HuH-7.5 (cell line): ENCODE data around the gene PGGHG.
"Not testable (repeated sequence)": the region's sequence is repeated elsewhere in the genome, so short reads cannot be mapped to it uniquely, and the experiment has no call there.

Experiments
- DNase-seq: peaks from one replicate; pipeline ENCODE4 v3.0.0; 2011; ENCODE audit warnings: low spot score

The PGGHG gene

DNA sequence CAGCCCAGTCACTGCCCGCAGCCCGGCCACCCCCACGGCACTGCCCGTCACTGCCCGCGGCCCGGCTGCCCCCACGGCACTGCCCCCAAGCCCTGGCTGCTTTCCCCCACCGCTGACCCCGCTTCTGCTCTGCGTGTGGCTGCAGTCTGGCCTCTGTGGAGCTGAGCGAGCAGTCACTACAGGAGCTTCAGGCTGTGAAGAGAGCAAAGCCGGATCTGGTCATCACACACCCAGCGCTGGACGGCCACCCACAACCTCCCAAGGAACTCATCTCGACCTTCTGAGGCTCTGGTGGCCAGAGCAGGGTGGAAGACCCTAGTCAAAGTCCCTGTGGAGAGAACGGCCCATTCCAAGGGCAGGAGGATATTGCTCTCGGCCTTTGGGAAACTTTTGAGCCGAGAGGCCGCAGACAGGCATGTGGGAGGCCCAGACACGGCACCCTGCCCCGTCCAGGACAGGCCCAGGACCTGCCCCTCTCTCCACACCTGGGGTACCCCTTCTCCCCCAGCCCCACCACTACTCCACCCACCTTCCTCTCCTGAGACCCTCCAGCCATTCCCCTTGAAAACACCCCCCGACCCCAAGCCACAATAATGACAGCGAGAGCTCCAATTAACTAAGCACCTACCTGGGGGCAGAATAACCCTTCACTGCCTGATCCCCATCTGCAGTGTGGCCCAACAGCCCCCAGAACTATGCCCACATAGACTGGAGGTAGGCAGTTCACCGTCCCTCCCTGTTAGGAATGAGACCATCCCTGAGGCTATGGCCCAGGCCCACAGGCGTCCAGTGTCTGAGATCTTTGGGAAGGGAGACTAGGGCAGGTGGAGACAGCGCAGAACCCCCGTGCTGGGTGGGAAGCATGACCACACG is 3.7 kb upstream of the PGGHG start:
- no peak for DNase-seq

DNA sequence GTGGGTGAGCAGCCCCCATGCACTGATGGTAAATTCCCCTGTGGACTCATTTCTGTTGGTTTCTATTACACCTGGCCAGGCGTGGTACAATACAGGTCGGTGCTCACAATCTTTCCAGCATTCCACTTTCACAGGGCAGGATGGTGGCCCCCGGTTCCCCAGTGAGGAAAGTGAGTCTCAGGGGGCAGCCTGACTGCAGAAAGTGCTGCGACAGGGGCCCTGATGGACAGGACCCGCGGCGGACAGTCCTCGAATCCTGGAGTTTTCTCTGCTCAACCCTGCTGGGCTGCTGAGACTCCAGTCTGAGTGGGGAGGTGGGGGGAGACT is 3.1 kb upstream of the PGGHG start:
- DNase-seq = no peak

DNA sequence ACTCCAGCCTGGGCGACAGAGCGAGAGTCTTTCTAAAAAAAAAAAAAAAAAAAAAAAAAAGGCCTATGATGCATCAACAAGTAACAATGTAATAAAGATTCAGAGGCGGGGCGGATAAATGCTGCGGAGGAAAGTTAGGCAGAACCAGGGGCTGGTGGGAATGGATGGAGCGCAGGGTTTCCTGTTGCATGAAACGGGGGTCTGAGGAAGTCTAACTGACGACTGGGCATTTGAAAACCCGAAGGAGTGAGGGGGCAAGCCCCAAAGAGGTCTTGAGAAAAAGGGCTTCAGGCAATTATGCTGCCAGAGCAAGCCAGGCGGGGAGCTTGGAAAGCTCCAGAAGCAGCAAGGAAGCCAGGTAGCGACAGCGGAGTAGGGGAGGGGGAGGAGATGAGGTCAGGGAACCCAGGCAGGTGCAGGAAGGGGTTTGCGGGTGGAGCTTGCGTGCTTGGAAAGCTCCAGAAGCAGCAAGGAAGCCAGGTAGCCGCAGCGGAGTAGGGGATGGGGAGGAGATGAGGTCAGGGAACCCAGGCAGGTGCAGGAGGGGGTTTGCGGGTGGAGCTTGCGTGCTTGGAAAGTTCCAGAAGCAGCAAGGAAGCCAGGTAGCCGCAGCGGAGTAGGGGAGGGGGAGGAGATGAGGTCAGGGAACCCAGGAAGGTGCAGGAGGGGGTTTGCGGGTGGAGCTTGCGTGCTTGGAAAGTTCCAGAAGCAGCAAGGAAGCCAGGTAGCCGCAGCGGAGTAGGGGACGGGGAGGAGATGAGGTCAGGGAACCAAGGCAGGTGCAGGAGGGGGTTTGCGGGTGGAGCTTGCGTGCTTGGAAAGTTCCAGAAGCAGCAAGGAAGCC is 1.7 kb upstream of the PGGHG start:
- not testable (repeated sequence) for DNase-seq

DNA sequence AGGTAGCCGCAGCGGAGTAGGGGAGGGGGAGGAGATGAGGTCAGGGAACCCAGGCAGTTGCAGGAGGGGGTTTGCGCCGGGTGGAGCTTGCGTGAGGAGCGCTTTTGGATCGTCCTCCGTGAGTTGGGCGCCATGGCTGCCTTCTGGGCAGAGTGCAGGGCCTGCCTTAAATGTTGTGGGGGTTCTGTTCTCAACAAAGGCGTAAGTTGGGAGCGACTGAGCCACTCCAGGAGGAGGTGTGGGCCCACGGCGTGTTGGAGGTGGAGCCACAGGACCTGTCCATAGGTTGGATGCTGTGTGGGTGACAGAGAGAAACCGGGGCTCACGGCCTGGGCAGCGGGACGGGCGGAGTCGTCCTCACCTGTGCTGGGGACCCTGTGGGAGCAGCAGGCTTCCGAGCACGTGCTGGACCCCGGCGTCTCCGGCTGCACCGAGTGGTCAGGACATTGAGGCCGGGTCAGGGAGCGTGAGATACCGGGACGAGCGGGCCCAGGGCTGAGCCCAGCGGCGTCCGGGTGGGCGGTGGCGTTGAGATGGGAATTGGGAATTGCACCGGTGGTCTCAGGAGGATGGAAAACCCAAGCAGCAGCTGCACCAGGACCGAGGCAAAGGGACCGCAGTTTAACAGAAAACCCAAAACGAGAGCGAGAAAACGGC is 977 bp upstream of the PGGHG start:
- no peak for DNase-seq

DNA sequence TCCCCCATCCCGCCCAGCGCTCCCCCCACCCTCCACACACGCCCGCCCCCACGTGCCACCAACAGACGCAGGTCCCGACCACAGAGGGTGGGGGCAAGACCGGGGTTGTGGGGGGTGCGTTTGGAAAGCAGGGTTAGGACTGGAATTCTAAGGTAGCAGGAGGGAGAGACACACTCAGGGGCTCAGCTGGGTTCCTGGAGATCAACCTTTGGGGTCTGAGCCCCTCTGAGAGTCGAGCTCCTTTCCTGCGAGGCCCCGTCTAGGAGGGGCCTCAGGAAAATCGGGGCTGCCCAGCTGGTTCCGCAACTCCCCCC is 429 bp downstream of the PGGHG start:
- peak; percentile 51 for DNase-seq

DNA sequence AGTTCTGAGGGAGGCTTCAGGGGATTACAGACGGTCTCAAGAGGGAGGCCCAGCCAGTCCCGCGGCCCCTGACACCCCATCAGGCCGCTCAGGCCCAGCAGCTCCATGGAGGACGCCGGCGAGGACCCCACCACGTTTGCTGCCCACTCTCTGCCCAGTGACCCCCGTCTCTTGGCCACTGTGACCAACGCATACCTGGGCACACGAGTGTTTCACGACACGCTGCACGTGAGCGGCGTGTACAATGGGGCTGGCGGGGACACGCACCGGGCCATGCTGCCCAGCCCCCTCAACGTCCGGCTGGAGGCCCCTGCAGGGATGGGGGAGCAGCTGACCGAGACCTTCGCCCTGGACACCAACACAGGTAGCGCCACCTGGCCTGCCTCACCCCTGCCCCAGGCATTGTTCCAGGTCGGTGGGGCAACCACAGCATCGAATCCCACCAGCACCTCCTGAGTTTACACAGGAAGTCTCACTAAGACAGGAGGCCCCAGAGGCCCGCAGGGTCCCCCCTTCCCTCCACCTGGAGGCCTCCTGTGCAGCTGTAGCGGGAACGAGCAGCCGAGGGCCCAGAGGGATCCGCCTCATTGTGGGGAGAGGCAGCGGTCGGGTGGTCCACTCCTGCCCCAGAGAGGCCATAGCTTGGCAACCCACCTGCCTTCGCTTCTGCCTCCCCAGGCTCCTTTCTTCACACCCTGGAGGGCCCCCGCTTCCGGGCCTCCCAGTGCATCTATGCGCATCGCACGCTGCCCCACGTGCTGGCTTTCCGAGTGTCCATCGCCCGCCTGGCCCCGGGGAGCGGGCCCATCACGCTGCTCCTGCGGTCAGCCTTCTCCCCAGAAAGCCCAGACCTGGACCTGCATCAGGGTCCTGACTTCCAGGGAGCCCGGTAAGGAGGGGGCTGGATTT is 1.0 kb downstream of the PGGHG start:
- DNase-seq = no peak

DNA sequence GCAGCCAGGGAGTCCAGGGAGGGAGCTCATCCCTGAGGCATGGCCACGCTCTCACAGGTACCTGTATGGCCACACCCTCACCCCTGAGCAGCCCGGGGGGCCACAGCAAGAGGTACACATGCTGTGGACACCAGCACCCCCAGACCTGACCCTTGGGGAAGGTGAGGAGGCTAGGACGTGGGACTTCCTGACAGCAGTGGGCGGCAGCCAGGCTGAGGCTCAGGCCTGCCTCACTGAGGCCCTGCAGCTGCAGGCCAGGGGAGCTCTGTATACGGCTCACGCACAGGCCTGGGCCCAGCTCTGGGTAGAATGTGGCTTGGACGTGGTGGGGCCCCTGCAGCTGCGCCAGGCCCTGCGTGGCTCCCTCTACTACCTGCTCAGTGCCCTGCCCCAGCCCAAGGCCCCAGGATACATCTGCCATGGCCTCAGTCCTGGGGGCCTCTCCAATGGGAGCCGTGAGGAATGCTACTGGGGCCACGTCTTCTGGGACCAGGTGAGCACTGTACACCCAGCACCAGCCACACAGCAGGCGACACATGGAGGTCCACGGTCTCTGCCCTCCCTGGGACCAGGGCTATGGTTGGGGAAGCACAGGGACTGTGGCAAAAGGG is 1.8 kb downstream of the PGGHG start:
- no peak for DNase-seq

DNA sequence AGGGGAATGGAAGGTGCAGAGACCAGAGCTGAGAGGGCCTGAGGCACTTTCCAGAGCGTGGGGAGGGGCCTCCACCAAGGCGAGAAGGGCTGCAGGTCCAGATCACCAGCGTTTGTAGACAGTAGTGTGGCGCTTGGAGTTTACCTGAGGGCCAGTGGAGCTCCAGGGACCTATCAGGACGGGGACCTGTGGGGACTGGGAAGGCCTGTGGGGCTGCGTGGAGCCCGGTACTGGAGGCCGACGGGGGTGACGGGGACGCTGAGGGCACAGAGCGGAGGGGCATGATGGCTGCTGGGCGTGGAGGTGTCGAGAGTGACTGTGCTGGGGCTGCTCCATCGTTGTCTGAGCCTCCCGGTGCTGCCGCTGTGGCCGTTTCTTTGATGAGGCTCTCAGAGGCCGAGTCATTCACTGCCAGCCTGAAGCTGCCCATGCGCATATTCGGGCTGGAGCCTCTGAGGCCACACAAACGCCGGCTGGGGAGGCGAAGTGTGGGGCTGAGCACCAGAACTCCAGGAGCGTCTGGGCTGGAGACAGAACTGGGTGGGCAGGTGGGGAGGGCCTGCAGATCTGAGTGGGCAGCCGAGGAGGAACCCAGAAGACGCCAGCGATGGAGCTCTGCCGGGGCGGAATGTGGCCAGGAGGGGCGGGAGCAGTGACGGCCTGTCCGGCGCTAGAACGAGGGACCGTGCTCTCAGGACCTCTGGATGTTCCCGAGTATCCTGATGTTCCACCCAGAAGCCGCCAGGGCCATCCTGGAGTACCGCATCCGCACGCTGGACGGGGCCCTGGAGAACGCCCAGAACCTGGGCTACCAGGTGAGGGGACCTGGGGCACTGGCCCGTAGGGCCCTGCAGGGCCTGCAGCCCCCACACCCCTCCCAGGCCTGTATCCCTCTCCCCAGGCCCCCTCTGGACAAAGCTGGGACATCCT is 2.6 kb downstream of the PGGHG start:
- no peak for DNase-seq

DNA sequence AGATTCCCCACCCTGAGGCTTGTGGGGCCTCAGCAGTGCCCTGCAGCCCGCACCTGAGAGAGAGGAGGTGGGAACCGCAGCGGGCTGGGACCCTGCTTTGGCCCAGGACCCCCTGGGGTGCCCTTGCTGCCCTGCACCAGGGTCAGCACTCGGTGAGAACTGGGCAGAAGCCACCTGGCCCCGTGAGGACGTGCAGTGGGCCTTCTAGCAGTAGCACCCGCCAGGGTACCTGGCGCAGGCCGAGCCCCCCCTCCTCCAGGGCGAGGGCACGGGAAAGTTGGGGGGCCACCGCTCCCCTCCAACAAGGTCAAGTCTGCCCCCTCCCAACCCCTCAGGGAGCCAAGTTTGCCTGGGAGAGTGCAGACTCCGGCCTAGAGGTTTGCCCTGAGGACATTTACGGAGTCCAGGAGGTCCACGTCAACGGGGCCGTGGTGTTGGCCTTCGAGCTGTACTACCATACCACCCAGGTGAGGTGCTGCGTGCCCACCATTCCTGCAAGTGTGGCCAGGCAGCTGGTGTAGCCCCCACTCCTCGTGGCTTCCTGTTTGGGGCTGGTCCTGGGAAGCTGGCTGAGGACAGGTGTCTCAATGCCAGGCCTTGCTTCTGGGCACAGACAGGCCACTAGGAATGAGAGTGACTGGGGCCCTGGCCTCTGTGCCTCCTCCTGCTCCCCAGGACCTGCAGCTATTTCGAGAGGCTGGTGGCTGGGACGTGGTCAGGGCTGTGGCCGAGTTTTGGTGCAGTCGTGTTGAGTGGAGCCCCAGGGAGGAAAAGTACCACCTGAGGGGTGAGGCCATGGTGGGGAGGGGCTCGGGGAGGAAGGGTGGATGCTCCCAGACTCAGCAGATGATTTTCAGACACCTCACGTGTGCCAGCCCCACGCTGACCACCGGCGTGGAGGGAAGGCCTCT is 3.5 kb downstream of the PGGHG start:
- DNase-seq = no peak

DNA sequence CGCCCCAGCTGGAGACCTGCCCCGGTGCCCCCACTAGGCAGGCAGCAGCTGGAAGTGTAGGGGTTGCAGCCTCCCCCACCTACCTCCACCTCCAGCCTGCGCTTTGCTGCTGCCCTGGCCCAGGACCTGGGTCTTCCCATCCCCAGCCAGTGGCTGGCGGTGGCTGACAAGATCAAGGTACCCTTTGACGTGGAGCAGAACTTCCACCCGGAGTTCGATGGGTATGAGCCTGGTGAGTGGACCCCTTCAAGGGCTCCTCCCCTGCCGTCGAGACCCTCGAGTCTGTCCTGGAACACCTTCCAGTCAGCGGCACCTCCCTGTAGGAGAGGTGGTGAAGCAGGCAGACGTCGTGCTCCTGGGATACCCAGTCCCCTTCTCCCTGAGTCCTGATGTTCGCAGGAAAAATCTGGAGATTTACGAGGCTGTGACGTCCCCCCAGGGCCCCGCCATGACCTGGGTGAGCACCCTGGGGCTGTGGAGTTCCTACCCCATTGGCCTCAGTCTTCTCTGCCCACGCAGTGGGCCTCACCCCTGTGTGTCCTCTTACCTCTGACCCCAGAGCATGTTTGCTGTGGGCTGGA is 4.4 kb downstream of the PGGHG start:
- DNase-seq = no peak

DNA sequence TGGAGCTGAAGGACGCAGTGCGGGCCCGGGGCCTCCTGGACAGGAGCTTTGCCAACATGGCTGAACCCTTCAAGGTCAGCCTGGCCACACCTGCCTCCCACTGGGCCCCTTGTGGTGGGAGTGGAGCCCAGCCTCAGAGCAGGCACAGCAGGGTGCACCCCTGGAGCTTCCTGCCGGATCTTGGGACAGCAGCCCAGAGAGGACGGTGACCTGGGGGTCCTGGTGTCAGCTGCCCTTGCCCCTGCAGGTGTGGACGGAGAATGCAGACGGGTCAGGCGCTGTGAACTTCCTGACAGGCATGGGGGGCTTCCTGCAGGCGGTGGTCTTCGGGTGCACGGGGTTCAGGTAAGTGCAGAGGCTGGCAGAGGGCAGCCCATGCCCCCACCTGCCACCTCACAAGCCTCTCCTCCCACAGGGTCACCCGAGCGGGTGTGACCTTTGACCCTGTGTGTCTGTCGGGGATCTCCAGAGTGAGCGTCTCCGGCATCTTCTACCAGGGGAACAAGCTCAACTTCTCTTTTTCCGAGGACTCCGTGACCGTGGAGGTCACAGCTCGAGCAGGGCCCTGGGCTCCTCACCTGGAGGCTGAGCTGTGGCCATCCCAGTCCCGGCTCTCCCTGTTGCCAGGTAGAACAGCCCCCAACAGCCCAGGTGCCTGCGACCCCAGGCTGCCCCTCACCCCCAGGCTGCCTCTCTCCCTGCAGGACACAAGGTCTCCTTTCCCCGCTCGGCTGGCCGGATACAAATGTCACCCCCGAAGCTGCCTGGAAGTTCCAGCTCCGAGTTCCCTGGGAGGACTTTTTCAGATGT is 5.1 kb downstream of the PGGHG start:
- no peak for DNase-seq

DNA sequence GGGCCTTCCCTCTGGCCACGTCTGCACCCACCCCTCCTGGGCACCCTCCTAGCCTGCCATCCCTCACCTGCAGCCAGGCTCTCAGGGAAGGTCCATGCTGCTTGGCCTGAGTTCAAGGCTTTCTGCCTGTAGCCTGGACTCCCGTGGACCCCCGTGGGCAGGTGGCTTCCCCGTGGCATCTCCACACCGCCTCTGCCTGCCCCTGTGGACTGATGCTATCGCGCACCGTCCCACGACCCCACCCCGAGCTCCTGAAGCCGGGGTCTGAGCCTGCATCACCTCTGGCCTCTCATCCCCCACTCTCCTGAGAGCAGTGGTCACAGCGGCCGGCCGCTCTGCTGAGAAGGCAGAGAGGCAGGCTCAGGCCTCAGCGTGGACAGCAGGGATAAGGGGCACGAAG is 5.9 kb downstream of the PGGHG start:
- DNase-seq = no peak

DNA sequence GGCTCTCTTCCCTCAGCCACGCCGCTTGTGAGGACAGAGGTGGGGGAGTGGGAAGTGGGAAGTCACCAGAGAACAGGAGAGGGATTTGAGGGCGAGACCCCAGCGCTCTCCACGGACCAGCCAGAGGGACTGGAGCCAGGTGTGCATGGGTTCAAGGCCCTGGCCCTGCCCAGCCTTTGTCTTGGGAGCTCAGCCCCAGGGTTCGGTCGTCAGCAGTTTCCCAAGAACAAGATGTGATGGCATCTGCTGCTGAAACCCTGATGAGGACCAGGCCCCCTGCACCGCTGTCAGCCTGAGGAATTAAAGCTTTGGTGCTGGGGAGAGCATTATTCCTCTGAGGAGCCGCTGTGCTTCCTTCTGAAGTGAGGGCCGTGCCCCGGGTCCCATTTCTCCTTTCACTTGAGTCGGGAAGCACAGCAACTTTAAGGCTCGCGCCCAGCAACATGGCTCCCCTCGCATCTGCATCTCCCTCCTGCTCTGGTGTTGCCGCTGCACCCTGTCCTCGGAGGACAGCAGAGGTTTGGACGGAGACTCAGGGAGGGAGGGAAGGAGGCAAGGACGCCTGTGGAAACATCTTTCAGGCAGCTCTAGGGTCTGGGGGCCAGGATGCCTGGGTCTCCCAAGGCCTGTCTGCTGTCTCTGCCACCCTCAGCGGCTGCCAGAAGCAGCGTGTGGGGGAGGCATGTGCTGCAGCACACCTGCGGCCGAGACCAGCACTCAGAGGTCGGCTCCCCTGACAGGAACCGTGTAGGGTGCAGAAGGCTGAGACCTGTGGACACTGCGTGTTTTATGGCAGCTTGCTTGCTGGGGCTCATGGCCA is 6.6 kb downstream of the PGGHG start:
- no peak for DNase-seq

DNA sequence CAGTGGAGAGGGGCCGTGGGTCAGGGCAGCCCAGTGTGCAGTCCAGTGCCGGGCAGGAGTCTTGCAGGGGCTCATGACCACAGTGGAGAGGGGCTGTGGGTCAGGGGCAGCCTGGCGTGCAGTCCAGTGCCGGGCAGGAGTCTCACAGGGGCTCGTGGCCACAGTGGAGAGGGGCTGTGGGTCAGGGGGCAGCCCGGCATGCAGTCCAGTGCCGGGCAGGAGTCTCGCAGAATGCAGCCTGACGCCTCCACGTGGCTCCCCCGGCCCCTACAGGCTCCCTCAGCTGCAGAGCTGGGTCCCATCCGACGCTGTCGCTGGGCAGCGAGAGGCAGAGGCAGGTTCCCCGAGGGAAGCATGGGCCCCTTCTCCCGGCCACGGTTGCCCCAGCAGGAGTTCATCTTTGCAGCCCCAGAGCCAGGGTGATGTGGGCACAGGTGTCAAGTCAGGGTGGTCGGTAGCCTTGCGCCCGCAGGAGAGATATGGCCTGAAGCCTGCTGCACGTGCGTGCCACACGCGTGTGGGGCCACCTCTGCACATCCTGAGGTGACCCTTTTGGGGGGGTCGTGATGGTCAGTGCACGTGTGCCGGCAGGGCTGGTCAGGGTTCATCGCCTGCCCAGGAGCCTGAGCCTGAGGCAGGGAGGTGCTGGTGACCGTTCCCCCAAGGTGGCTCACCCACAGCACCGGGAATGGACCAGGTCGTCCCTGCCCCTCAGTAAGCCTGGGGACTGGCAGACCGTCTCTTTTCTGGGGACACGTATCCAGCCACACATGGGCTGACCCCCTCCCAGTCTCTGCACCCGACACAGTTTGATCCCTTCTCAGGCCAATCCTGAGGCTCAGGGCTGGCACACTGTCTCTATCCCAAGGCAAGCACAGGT is 7.5 kb downstream of the PGGHG start:
- DNase-seq = no peak

DNA sequence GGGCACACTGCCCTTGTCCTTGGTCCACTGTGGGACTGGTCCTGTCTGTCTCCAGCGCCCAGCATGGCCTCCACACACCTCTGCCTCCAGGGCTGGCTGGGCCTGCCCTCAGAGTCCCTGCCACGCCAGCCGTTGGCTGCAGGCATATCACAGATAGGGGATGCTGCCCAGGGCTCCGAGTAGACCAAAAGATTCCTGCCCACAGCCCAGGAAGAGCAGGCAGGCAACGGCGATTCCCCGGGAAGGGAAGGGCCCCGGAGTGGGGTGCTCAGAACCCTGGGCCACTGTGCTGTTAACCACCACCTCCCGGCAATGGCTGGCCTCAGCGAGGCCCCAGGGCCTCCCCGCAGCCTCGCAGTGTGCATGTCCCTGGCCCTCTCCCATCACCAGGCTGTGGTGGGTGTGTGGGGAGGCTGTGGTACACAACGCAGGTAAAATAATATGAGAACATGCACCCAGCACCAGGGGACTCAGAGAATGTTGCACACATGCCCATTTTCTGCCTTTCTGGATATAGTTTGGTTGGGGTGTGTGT is 8.2 kb downstream of the PGGHG start:
- DNase-seq = no peak
